Activated CD8-positive, alpha-beta memory T cell treated with anti-CD3 and anti-CD28 coated beads, Interleukin-2, amount 50 U/mL, for 24 hours (primary cell): ENCODE results near the gene LSM4.

Experiments used
- DNase-seq: peaks from one replicate; pipeline ENCODE4 v3.0.0-alpha.2; 2020; ENCODE audit errors: extremely low read depth

The LSM4 gene

DNA sequence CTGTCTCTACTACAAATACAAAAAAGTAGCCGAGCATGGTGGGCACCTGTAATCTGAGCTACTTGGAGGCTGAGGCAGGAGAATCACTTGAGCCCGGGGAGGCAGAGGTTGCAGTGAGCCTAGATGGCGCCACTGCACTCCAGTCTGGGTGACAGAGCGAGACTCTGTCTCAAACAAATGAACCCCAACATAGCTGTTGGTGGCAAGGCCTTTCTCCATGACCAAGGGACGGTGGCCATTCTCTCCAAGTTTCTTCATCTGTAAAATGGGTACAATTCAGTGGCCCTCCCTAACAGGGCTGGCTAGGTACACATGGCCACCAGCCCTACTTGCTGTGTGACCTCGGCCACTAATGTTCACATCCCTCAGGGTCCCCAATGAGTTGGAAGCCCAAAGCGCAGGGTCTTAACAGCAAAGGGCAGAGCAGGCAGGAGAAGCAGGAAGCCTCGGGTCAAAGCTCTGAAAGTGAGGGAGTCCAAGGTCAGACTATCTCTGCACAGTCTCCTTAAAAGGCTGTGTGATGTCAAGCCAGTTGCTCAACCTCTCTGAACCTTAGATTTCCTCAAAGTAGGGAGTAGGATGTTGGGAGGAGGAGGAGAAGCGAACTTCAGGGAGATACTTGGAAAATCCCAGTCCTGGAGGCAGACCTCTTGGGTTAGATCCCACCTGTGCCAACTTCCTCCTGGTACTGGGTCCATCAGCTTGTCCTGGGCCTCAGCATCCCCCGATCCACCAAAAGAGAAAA is 44.2 kb downstream of the LSM4 start:
- no peak for DNase-seq

DNA sequence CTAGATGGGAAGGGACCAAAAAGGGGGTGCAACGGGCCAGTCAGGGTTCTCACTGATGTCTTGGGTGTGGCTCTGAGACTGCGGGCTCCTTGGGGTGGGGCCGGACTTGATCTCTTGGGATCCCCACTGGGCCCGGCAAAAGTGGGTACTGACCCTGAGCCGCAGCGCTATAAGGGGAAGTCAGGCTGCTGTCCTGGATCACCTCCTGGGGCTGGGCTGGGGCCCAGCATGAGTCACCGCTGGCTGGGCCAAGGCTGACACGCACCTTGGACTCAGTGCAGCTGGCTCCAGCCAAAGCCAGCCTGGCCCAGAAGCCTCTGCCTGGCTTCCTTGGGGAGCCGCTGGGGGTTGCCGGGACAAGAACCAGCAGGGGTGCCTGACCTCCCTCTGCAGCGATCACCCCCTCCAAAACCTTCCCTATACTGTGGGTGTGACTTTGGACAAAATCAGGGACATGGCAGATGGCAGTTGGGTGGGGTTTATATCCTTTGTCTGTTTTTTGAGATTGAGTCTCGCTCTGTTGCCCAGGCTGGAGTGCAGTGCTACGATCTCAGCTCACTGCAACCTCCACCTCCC is 48.0 kb downstream of the LSM4 start:
- DNase-seq, result no peak

DNA sequence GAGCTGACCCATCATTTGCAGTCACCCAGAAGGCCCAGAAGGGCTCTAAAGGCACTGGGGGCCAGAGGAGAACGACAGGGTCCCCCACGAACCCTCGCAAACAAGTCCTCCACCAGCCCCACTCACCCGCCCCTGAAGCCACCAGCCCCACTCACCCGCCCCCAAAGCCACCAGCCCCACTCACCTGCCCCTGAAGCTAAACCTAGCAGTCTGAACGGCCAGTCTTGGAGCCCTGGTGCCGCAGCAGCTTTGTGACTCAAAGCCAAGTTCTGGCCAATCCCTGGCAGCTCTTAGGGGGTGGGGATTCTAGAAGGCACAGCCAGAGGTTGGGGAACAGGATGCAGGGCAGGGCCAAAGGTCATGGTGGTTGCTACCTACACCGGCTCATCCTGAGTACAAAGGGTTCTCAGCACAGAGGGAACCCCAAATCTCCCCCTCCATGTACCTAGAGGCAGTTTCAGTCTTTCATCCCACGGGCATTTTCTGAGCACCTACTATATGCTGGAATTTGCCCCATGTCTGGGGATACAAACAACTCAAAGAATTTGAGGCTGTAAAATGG is 48.6 kb downstream of the LSM4 start, which contains the start of gene IQCN:
TSS of gene IQCN (minus strand) at position 234 of the 562 bp plus-strand sequence. CDS start 4,974 bp downstream, outside the sequence.
- no peak for DNase-seq

DNA sequence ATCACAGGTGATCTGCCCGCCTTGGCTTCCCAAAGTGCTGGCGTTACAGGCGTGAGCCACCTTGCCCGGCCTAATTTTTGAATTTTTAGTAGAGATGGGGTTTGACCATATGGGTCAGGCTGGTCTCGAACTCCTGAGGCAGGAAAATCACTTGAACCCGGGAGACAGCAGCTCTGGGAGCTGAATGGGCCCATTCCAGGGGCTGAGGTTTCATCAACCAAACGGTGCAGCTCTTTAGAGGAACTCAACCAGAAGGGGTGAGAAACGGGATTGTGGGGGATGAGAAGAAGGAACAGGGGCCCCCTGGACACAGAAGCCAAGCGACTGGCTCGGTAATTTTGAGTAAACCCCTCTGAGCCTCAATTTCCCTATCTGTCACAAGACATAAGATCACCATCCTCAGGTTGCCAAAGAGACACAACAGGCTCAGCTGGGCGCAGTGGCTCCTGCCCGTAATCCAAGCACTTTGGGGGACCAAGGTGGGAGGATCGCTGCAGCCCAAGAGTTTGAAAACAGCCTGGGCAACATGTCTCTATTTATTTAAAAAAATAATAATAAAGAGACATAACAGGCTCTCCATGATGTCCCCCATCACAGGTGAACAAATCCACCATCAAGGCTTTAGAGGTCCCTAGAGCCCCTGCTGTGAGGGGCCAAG is 49.2 kb downstream of the LSM4 start:
- DNase-seq, result no peak

DNA sequence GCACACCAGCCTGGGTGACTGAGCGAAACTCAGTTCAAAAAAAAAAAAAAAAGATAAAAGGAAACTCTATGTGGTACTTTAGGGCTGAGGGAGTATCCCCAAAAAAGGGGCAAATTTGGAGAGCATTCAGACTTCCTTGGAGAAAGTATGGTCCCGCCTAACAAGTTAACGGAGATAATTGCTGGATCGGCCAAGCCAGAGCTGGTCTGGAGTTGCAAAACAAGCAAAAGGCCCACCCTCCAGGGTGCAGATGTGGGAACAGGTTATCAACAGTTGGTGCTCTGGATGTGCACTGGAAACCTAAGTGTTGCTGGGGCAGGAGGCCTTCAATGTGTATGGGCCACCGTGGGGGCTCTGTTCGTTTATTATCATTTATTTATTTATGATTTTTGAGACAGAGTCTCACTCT is 51.4 kb downstream of the LSM4 start:
- no peak for DNase-seq

DNA sequence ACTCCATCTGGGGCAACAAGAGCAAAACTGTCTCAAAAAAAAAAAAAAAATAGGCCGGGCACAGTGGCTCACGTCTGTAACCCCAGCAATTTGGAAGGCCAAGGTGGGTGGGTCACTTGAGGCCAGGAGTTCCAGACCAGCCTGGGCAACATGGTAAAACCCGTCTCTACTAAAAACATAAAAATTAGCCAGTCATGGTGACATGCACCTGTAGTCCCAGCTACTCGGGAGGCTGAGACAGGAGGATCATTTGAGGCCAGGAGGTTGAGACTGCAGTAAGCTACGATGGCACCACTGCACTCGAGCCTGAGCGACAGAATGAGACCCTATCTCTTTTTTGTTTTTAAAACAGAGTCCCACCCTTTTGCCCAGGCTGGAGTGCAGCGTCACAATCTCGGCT is 52.5 kb downstream of the LSM4 start:
- DNase-seq, result no peak

DNA sequence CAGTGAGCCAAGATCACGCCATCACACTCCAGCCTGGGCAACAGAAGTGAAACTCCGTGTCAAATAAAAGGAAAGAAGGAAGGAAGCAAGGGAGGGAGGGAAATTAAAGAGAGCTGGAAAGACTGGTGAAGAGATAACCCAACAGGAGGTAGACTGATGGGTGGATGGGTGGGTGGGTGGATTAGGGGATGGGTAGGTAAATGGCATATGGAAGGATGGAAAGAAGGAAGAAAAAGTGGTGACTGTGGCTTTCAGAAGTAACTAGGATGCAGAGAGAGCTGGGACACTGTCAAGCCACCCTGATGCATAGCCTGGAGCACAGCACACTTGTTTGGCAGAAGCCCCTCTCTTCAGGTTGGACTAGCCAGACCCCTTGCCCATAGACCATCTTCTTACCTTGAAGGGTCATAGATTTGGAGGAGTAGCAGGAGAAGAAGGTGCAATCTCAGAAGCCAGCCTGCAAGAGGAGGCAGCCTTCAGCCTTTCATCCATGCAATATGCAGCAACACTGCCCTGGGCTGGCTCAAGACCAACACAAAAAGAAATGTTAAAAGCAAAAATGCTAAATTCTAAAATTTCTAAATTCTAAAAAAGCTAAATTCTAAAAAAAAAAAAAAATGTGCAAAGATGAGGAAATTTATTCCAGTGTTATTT is 53.7 kb downstream of the LSM4 start:
- no peak for DNase-seq

DNA sequence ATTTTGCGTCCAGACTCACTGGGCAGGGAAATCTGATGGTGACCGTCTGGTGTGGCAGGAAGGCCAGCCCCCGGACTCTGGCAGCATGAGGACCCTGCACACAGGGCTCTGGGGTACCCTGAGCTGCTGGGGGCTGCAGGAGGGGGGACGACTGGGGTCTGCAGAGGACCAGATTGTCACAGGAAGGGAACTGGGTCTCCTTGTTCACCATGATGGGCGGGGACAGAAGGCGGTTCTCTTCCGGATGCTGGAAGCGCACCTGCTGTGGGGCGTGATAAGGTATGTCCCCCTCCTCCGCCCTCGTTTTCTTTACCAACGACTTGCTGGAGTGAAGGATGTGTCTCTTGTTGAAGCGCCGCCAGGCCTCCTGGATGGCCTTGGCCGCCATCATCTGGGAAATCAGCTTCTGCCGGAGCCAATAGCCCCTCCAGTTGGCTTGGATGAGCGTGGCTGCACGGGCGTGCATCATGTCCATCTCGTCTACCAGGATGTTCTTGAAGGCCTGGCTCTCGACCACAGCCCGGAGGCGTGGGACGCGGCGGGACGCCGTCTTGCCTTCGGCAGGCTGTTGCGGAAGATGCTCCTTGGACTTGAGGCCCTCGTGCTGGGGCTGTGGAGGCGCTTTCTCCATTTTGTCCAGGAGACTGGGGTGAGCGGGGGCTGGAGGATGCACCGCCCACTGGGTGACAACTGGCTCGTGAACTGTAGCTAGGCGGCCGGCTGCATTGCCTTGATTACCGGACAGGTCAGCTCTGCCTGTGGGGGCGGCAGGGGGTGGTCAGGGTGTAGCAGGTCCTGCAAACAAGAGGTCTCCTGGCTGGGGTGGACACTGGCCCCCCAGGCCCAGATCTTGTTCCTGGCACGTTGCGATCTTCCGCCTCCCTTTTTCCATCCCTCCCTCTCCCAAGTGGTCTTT is 55.8 kb downstream of the LSM4 start:
- DNase-seq, result no peak

DNA sequence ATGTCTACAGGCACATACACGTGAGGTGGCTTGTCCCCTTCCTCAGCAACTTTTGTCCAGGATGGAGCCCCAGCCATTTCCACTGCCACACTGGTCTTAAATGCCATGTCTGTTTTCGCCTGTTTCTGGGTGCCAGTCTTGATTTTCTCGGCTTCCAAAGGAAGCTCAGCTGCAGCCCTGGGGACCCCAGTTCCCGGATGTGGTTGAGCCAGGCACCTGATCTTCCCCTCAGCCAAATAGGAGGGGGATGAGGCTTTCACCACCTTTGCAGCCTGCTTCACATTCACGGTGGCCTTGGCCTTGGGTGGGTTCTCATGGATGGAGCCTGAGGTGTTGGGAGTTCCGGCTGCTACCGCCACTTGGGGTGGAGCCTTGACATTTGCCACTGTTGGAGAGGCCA is 57.3 kb downstream of the LSM4 start:
- DNase-seq, result no peak

DNA sequence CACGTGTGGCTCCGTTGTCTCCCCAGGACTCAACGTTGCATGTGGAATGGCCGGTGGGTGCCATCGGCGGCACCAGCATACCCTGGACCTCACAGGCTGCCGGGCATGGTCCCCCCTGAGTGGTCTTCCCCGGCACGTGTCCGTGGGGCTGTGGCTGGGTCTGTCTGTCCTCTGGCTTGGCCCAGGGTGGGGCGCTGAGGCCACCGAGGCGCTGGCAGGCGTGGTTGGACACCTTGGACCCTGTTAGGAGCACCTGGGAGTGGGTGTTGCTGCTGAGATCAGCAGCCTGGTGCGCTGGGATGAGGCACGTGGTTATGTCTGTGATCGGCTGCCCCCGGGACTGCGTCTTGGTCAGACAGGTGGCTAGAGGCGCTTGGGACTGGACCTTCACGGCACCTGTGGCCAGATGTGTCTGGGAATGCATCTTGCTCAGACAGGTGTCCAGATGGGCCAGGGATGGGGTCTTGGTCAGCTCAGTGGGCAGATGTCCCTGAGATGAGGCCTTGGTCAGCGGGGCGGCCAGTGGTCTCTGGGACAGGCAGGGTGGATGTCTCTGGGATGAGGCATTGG is 57.8 kb downstream of the LSM4 start:
- no peak for DNase-seq

DNA sequence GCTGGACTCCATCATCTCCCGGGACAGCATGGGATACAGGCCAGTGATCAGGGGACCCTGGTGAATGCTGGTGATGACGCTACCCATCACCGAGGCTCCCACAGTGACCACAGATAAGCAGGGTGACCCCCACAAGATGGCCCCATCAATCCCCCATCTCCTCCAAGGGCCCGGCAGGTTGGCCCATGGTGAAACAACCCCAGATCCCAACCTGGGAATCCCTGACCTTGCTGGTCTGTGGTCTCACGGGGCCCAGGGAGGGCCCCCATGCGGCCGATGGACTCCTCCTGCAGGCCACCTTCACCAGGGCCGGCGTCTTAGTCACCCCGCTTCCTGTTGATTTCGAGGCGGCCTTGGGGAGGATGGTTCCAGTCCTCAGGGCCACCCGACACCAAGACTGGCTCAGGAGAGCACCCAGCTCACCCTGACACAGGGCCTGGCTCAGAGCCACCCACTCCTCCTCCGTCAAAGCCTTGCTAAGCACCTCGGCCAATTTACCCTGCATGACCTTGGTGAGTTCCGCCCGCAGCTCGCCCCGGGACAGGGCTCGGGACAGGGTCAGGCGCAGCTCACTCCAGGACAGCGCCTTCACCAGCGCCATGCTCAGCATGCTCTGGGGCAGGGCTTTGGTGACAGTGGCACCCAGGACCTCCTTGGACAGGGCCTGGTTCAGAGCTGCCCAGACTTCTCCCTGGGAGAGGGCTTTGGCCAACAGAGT is 58.6 kb downstream of the LSM4 start:
- DNase-seq, result no peak

DNA sequence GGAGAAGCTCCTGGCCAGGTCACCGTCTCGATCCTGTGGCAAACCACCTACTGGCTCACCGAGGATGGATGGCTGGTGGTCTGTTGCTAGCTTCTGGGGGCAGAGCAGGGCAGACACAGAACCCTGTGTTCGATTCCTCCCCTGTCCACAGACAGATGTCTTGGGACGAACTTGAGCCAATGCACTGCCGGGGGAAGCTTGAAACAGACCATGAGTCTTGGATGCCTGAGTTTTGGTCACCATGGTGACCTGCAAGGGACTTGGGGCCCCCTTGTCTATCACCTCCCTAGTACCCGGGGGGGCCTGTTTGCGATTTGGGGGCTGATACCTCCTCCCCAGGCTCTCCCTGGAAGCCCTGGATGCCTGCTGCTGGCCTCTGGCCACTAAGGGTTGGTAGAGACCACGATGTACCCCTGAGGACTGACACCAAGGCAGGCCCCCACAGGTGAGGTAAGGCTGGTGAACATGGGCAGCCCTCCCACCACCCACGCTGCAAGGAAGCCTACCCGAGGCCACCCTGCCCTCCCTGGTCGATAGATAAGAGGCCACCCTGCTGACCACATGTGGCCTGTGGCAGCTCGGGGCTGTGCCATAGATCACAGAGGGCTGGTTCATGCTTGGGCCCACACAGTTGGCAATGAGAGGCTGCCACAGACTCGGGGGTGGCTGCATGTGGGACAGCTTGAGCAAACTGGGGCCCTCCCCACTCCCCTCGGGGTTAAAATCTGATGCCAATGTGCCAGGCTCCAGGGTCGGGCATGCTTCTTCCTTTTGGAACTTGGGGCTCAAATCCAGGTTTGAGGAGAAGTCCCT is 59.3 kb downstream of the LSM4 start:
- DNase-seq, result no peak

DNA sequence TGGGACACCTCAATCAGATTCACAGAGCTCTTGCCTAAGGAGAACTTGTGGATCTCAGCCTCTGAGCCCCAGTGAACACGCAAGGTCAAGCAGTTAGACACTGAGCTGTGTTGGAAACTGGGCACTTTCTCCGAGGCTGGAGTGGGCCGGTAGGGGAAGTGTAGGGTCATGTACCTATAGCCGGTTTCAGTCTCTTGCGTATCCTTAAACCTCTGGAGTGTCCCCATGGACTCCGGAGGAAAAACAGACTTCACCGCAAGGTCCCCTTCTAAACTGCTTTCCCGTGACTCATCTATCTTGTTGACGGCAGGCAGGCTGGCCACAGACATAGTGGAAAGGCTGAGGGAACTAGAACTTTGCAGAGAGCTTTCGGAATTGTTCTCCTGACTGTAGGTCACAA is 60.0 kb downstream of the LSM4 start:
- no peak for DNase-seq

DNA sequence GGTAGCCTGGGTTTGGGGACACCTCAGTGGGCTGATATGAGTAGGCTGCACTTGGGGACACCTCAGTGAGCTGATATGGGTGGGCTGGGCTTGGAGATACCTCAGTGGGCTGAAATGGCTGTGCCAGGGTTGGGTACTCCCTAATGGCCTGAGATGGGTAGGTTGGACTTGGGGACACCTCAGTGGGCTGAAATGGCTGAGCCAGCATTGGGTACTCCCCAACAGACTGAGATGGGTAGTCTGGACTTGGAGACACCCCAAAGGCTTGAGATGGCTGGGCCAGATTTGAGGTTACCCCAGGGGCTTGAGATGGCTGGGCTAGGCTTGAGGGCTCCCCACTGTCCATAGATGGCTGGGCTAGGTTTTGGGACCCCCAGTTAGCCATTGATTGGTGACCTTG is 60.7 kb downstream of the LSM4 start:
- DNase-seq, result no peak

DNA sequence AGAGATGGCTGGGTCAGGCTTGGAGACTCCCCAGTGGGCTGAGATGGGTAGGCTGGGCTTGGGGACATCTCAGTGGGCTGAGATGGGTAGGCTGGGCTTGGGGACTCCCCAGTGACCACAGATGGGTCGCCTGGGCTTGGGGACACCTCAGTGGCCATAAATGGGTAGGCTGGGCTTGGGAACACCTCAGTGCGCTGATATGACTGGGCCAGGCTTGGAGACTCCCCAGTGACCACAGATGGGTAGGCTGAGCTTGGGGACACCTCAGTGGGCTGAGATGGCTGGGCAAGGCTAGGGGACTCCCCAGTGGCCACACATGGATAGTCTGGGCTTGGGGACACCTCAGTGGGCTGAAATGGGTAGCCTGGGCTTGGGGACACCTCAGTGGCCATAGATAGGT is 61.4 kb downstream of the LSM4 start:
- no peak for DNase-seq

DNA sequence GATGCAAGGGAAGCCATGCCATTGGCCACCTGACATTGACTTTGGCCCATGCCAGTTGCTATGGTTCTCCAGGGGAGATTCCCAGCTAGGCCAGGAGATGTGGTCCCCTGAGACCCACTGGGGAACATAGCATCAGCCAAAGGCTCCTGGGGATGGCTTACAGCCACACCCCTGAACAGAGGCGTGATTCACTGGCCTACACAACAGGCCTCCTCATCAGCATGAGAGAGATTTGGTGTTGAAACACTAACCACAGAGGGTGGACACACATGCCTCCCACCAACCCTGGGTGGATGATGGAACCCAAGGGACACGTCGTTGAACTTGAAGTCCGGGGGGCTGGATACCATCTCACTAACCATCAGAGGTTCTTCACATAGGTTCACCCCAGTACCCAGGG is 63.0 kb downstream of the LSM4 start:
- DNase-seq, result no peak

DNA sequence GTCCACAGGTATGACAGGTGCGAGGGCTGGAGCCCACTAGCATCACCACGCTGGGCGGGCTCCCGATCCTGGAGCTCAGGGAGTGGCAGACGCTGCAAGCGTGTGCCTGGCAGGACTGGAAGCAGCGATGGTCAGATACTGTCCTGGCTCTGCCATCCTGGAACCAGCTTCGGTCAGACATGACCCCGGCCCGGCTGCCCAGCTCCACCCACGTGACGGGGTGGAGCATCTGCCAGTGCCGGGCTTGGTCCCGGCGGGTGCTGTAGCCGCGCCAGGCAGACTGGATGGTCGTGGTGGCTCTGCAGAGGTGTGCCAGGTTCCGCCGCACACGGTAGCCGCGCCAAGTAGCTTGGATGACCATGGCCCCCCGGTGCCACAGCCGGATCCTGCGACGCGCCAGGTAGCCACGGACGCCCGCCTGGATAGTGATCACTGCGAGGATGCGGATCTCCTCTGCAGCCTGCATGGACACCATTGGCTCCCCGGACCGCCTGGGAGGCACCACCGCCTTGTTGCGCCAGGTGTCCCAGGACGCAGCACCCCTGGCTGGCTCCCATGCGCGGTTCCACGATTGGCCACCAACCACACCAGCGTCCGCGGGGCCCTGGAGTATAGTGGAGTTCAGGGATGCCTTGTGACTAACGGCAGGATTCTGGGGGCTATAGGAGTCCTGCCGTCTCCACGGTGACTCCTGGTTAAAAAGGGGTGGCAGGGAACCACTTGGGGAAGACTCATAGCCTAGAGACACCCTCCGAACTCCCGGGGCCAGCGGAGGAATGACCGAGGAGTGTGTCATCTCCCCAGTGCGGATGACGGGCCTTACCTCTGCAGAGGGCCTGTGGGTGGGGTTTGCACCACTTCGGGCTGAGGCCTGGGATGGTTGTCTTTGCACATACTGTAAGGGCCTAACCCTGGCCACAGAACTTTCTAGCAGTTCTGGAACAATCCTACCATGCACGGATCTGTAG is 65.1 kb downstream of the LSM4 start:
- no peak for DNase-seq
